ENCODE data around the gene CEP85L.

CEP85L gene

DNA sequence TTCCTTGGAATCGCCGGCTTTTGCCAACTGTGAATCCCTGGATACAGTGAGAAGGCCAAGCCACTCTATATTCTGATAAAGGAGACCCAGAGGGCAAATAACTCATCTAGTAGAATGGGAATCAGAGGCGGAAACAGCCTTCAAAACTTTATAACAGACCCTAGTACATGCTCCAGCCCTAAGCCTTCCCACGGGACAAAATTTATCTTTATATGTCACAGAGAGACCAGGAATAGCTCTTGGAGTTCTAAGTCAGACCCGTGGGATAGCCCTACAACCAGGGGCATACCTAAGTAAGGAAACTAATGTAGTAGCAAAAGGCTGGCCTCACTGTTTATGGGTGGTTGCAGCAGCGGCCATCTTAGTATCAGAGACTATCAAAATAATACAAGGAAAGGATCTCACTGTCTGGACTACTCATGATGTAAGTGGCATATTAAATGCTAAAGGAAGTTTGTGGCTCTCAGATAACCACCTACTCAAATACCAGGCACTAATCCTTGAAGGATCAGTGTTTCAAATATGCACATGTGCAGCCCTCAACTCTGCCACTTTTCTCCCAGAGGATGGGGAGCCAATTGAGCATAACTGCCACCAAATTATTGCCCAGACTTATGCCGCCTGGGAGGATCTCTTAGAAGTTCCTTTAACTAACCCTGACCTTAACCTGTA lies 29.5 kb downstream of the CEP85L start:
- DNase-seq (ENCODE audit: low read depth, low spot score): no peak

DNA sequence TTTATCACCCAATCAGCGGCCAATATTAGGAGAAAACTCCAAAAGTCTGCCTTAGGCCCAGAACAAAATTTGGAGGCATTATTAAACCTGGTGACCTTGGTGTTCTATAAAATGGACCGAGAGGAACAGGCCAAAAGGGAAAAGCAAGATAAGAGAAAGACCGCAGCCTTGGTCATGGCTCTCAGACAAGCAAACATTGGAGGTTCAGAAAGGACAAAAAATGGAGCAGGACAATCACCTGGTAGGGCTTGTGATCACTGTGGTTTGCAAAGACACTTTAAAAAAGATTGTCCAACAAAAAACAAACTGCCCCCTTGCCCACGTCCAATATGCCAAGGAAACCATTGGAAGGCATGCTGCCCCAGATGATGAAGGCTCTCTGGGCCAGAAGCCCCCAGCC lies 31.2 kb downstream of the CEP85L start:
- no peak for DNase-seq (ENCODE audit: low read depth, low spot score)

- no peak for DNase-seq (ENCODE audit: low read depth, low spot score)
Observed at GRCh38 chr6:118618676-118619377, 32.6 kb downstream of the CEP85L start.

GRCh38 chr6:118617417-118617816 lies 34.0 kb downstream of the CEP85L start:
- no peak for DNase-seq (ENCODE audit: low read depth, low spot score)

DNA sequence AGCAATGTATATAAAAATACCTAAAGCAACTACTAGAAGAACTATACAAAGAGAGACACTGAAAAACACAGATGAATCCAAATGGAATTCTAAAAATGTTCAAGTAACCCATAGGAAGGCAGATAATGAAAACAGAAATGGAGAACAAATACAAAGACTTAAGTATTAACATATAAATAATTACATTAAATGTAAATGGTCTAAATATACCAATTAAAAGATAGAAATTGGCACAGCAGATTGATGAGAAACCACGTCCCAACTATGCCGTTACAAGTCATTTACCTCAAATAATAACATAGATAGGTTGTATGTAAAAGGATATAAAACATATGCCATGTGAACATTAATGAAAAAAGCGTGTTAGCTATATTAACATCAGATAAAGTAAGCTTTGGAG lies 40.1 kb downstream of the CEP85L start:
- DNase-seq (ENCODE audit: low read depth, low spot score): no peak

GRCh38 chr6:118606858-118607257 lies 44.5 kb downstream of the CEP85L start:
- no peak for DNase-seq (ENCODE audit: low read depth, low spot score)

GRCh38 chr6:118606268-118606667 lies 45.1 kb downstream of the CEP85L start:
- DNase-seq (ENCODE audit: low read depth, low spot score): no peak

GRCh38 chr6:118603372-118603771 lies 48.0 kb downstream of the CEP85L start:
- no peak for DNase-seq (ENCODE audit: low read depth, low spot score)

GRCh38 chr6:118602300-118602699 lies 49.1 kb downstream of the CEP85L start:
- no peak for DNase-seq (ENCODE audit: low read depth, low spot score)

DNA sequence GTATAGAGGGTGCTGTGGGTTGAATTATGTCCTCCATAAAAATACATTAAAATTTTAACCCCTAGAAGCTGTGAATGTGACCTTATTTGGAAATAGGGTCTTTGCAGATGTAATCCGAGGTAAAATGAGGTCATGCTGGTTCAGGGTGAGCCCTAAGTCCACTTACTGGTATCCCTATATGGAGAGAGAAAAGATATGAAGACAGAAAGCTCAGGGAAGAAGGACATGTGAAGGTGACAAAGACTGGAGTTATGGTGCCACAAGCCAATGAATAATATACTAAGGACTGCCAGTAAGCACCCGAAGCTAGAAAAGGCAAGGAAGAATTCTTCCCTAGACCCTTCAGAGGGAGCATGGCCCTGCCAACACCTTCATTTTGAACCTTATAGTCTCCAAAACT lies 53.1 kb downstream of the CEP85L start:
- DNase-seq (ENCODE audit: low read depth, low spot score): no peak

DNA sequence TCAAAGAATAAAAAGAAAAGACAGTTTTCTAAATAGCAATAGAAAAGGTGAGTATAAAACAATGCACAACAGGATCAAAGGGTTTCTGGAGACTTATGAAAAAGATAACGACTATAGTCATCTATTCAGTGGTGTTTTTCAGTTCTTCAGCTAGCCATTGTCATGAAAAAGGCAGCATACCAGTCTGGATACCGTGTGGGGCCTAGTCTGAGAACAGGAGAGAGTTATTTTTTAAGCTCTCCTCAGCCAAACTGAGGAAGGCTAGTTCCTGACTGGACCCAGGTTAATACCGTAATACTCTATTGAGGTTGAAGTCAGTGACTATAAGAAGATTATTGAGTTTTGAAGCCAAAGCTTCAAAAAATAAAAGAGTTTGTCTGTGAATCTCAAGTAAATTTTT lies 53.8 kb downstream of the CEP85L start:
- DNase-seq (ENCODE audit: low read depth, low spot score): no peak

GRCh38 chr6:118596774-118597320 lies 54.5 kb downstream of the CEP85L start:
- no peak for DNase-seq (ENCODE audit: low read depth, low spot score)

- no peak for DNase-seq (ENCODE audit: low read depth, low spot score)
Observed at GRCh38 chr6:118594877-118595276, 56.5 kb downstream of the CEP85L start.

GRCh38 chr6:118591897-118592296 lies 59.5 kb downstream of the CEP85L start:
- DNase-seq (ENCODE audit: low read depth, low spot score): no peak

DNA sequence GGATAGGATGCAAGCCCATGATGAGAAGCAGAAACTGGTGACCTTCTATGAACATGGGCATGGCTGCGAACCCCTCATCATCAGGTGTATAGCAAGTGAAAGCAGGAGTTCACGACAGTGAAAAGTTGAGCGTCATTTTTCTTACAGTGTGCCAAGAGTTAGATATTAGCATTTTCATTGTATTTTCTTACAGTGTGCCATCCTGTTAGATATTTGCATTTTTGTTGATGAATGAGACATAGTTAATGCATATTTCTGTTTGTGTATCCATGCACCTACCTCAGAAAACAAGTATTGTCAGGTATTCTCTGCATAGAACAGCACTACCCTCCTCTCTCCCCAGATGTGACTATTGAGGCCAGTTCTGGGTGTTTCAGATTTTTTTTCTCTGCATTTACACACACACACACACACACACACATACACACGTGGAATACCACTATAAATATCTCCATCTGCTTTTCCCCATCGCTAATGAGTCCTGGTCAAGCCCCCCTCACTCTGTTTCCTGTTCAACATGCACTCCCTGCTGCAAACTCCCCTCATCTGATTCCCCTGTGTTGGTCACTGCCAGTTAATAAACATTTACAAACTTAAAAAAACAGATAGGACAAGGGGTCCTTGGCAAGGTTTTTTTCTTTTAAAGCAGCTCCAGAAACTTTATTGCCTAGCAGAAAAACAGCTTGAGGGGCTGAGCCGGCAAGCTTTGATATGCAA lies 61.6 kb downstream of the CEP85L start:
- no peak for DNase-seq (ENCODE audit: low read depth, low spot score)

DNA sequence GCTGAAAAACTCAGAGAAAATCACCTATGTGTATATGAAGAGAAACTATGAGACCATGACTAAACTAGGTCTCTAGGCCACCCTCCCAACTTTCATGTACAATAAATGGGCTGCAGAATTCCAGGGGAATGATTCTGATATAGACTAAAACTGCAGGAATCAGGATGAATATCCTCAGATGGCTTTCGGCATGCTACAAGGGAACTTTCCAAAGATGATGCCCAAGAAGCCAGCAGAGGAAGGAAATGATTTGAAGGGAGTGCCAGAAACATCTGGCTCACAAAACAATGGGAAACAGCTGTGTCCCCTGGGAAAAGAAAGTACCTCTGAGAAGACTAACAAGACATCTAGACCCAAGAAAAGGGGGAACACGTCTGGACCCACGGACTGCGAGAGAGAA lies 62.2 kb downstream of the CEP85L start:
- DNase-seq (ENCODE audit: low read depth, low spot score): no peak

- no peak for DNase-seq (ENCODE audit: low read depth, low spot score)
Observed at GRCh38 chr6:118588626-118589025, 62.8 kb downstream of the CEP85L start.

DNA sequence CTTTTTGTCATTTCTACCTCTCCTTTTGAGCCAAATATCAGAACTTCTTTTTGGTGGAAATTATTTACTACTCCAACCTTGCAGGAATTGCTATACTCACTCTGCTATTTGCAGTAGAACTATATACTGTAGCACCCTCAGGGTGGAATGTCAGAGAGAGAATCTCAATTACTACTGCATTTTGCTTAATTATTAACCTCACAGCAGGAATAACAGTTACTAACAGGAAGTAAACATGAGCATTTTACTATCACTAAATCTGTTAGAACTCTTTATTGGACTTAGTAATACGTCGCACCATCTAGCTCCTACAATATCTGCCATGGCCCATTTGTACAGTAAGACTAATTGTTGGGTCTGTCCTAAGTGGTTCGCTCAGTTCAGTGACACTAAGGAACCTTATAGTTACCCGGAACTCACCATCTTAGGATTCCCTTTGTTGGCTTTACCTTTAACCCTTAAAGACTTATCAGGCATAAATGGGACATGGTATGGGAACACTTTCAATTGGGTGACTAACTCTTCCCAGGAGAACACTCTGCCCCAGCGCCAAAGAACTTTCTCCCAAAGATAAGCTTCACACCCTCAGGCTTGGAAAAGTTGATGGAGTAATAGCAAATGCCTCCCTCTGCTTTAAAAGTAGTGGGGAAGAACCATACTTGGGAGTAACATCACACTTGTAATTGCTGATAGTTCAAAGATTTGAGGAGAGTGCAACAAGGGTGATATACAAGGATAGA lies 64.5 kb downstream of the CEP85L start:
- no peak for DNase-seq (ENCODE audit: low read depth, low spot score)

DNA sequence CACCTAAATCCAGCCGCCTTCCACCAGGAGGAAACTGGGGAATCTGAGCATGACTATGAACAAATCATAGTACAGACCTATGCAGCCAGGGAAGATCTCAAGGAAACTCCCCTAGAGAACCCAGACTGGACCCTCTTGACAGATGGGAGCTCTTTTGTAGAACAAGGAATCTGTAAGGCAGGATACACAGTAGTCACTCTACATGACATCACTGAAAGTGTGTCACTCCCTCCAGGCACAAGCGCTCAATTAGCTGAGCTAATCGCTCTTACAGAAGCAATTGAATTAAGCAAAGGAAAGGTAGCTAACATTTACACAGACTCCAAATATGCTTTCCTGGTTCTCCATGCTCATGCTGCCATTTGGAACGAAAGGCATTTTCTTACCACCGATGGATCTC lies 66.5 kb downstream of the CEP85L start:
- DNase-seq (ENCODE audit: low read depth, low spot score): no peak

DNA sequence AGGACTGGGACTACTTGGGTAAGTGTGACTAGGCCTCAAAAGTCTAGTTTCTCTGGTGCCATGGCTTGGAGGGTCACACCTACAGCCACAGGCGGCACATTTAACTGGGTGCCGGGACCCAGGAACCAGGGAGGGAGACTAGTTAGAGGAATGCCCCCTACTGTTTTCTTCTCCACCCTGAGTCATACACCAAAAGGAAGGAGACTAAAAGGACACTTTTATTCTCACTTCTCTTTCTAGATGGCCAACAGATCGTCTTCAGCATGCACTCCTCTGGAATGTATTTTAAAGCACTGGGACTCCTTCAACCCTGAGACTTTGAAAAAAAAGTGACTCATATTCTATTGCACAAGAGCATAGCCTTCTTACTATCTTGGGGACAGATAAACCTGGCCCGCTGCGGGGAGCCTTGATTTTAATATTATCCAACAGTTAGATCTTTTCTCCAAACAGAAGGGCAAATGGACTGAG lies 69.9 kb downstream of the CEP85L start:
- no peak for DNase-seq (ENCODE audit: low read depth, low spot score)

DNA sequence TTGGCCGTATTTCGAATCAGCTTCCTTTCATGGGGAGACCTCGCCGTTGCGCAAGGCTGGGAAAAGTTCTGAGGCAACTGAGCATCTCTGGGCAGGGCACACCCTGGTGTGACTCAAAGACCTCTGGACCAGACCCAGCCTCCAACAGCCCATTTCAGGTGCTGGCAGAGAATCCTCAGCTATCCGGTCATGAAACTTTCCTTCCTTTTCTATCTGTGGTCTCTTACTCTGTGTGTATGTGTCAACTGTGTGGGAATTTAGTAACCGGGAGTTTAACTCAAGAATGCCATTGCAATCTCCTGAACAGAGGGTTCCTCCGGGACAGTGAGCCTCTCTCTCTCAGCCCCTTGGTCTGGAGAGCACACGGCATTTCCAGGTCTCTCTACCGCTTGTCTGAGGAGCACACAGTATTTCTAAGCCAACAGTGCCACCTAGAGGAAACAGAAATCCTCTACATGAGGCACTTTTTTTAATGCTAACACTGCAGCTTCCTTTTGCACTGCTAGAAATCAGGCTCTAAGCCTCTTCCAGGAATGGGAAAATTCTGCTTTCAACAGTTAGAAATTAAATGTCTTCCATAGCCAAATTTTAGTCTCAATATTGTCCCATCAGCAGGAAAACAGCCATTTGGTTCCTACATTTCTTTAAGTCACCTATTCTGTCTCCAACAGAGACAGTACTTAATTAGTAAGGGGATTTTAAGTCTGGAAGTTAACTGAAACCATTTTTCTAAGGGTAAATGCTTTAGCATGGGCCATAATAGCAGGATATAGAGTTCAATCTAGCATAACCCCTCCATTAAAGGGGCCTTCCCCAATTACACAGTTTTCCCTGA lies 70.6 kb downstream of the CEP85L start:
- peak; percentile 60 for DNase-seq (ENCODE audit: low read depth, low spot score)

All from iPS DF 19.7 (cell line).